ENCODE data around the gene CALCR.

The CALCR gene

DNA sequence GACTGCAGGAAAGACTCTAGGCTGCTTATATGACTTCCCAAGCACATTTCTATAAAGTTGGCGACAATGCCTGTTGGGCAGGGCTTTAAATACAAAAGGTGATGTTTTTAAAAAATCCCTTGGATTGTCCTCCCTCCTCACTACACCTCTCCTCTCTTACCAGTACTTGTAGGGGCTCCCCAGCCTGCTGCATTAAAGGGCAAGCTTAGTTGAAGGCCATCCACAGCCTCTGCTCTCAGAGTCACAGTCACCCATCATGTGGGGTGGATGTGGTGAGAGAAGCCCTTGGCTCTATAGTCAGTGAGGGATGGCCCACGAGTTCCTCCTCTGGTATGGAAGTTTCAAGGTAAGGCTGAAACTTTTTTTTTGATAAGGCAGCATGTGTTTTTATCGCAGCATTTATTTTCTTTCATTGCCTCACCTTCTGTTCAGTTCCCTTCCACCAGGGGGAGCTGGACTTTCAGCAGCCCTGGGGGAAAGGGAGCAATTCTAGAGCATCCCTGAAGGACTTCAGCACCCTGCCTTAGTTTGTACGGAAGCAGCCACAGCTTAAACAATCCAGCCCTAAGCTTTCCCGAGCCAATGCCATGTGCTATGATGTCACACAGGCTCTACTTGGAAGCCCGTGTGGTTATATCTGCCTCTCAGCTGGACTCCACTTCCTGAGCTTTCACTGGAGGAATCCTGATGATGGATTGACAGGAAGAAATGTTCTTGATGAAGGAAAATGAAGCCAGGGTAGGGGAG, 131.9 kb downstream of the CALCR start:
- no peak for DNase-seq

DNA sequence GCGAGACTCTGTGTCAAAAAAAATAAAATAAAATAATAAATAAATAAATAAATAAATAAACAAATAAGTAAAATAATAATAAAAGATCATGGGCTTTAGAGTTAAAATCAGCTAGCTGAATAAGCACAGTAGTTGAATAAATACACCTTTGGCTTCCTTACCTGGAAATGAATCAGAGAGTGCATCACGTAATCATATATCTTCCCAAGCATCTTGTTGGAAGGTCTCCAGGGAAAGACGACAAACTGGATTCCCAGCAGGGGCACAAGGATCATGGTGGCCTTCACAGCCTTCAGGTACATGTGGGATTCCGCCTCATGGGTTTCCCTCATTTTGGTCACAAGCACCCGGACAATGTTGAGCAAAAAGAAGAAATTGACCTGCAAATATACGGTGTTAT, 138.7 kb downstream of the CALCR start:
- no peak for DNase-seq

DNA sequence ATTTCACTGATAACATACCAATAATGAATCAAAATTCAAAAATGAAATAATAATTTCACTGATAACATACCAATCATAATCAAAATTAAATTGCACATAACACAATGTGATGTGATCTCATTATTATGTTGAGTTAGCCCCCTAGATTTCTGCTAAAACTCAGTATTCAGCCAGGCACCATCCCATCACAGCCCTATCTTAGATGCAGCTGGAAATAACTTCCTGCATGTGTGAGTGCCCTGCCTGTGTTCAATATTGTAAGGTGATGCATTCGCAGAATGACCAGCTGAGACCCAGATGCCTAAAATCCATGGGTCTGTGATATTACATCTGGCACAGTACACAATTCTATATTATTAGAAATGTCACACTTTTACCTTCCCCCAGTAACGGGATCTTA, 142.4 kb downstream of the CALCR start:
- no peak for DNase-seq

DNA sequence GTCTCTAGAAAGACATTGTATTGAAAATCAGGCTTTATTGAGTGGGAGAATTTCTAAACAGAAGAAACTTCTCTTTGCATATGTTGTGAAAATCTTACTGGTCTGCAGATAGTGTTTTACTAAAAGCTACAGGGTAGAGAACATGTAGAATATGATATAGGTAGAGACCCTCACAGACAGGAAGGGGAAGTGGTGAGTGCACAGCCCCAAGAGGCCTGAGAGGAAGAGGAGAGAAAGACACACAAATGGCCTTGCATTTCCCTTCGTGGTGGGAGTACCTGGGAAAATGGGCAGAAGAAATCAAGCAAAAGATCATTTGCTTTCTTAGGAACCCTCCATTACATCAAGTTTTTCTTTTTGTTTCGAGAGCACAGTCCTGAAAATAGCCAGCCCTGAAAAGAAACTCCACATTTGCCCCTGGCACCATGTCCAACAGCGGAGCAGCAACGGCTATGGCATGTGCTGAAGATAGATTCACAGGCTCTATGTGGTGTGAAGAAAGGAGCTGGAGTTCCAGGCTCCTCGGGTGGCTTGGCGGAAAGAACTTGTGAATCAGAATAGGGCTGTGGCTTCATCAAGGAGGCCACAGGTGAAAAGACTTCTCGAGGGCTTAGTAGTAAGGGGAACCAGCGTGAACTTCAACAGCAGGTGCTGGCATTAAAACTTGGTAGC, 143.5 kb downstream of the CALCR start:
- DNase-seq = no peak

DNA sequence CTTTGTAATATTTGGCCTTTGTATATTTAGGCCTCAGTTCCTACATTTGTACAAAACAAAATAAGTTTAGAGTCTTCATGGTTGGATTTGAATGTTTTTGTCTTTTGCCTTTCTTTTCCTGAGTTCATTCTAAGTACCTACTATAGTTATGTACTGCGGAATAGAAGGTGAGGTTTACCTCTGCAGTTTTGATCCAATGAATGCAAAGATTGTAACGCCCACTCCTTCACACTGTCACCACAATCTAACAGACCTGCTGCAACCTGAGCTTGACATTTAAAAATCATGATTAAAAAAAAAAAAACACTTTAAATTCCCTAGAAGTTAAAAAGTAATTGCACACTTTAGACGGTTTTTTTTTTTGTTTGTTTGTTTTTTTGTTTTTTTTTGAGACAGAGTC, 145.0 kb downstream of the CALCR start:
- DNase-seq = no peak

DNA sequence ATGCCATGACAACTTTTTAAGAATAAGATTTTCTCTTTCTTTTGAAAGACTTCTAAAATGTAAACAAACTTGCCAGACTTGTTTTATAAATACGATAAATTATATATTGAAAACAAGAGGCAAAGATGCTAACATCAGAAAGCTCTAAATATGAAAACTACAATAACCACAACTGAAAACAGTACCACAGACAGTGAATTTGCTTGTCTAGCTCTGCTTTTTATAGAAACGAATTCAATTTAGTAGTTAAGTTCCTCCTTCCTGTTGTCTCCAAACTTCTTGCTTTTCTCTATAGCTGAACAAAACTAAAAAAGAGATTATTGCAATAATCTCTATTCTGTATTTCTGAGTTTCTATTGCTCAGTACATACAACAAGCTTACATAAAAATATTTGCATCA, 147.4 kb downstream of the CALCR start:
- DNase-seq = no peak

DNA sequence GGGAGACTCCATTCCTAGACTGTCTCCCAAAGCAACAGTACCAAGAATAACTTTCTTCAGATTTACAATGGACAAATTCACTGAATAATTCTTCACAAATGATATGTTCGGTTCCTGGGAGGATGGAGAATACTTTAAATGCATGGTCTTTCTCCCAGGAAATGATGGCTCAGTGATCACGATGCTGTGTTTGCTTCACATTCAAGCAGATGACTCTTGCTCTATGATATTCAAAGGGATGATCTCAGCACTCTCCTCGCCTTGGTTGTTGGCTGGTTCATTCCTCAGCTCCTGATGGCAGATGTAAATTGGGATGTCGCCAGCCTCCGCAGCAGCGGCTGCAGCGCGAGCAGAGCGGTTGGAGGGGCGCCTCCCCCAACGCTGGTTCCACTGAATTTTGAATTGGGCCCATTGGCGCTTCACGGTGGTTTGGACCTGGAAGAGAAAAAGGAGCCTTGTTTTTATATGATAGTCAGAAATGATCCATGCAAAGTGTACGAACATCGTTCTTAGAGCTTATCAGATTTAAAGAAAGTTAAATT, 148.3 kb downstream of the CALCR start:
- DNase-seq = no peak

DNA sequence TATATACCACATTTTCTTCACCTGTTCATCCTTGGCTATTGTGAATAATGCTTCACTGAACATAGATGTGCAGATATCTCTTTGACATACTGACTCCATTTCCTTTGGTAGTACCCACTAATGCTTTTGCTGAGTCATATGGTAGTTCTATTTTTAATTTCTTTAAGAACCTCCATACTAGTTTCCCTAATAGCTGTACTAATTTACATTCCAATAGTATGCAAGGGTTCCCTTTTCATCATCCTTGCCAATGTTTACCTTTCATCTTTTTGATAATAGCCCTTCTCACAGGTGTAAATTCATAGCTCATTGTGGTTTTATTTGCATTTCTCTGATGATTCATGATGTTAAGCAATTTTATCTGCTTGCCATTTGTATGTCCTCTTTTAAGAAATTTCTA, 159.9 kb downstream of the CALCR start:
- peak; percentile 89 for DNase-seq

DNA sequence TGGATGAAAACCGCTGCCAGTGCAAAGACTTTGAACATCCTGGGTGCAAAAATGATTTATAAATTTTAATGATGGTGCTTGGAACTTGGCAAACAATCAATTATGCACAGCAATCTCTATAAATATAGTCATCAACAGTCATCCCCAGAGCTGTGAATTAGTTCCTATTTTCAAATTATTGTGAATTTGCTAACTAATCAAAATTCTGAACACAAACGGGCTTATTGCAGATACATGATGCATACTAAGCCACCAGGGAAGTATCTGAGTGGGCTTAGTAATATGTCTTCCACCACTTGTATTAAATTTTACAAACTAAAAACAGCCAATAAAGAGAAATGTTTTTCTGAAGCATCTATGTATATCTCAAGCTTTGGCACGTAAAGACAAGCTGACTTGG, 165.2 kb downstream of the CALCR start:
- no peak for DNase-seq

DNA sequence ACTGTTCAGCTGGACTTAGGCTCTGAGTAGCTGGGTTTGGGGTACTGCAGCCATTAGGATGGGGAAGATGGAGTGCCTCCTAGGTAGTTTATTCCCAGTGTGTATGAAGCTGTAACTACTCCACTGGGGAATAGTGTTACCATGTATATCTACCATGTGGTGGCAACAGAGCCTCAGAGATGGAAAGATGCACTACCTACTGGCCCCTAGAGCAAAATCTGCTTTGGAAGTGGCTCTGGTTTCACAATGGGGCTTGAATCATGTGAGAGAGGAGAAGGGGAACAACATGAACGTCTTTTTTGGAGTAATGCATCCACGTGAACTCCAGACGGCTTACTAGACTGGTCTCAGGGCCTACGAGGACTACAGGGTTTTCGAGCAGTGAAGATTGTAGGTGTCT, 167.3 kb downstream of the CALCR start:
- no peak for DNase-seq

GRCh38 chr7:93402944-93403343, 171.6 kb downstream of the CALCR start:
- DNase-seq = no peak

DNA sequence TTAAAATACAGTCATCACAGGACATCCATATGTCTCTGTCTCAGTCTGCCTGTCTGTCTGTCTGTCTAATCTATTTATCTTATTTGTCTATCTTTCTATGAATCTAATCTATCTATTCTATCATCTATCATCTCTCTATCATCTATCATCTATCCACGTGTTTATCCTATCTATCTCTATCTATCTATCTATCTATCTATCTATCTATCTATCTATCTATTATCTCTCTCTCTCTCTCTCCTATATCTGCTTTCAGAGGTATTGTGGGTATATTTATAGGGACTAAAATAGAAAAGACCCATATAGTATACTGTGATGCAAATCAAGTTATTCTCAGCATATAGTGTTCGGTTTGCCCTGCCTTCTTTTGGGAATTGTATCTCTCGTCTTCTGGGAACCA, 174.9 kb downstream of the CALCR start:
- DNase-seq = no peak

DNA sequence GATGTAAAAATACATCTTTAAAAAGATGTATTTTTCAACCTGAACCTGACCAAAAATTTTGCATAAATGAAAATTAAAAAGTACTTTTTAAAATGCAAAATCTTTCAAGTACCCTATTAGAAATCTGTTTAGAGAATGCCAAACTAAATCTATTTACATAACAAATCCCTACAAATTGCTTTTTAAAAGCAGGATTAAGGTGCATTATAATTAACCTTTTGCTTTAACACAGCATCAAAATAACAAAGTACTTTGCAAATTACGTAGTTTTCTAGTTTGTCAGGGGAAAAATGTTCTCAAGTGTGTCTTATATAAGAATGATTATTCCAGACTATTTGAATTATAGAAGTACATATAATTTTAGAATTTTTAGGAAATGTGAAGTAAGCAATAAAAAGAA, 181.5 kb downstream of the CALCR start:
- DNase-seq = no peak

DNA sequence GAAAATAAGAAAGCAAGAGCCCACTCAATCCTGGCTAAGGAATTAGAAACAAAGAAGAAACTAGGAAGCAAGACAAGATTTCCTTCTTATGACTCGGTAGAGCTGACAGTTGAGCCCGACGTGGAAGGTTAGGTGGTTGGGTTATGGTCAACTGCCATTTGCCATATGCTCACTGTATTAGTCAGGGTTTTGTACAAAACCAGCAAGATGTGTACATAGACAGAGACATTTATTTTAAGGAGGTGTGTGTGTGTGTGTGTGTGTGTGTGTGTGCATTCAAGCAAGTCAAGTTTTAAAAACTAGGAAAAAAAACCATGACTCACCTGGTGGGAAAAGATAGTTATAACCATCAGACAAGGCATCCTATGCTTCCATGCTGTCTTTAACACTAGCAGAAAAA, 183.9 kb downstream of the CALCR start:
- DNase-seq = no peak

DNA sequence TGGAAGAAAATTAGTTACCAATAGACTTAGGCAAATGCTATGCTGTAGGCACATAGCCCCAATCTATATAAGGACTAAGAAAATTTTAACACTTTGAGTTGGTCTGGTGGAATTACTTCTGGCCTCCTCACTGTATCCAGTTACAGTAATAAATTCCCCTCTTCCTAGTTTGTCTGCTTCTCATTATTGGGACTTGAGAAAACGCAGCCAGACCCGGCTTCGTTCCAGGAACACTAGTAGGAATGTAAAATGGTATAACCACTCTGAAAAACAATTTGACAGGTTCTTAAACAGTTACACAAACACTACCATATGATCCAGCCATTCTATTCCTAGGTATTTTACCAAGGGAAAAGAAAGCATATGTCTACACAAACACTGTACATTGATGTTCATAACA, 192.2 kb downstream of the CALCR start:
- no peak for DNase-seq

DNA sequence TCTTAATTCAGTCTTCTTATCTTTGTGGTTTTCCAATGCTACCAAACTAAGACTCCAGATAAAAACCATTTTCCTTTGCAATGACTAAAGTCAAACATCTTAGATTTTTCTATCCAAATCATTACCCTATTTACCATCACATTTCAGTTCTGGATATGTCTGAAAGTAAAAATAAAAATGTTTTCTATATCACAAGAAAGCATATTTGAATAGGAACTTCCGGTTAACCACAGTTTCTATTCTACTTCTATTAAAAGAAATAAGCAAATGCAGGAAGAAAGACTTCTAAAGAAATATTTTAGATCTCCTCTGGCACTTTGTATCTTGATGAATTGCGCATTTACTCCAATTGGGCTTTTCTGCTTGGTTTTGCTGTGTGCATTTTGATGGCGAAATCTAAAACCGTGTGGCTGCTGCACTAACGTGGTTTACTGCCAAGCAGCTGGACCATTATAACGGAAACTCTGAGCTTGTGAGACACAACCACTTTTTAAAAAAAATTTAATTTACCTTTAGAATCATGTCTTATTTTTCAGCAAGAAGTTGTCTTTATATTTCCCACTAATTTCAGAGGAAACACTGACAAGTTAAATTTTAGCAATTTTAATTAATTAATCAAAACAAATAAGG, 196.3 kb downstream of the CALCR start:
- DNase-seq = no peak

GRCh38 chr7:93375603-93376002, 198.9 kb downstream of the CALCR start:
- DNase-seq = no peak

Measured in NCI-H526 treated with DMSO at 0.1 percent for 48 hours (cell line).